ENCODE results near the gene ATP6V1A.

ATP6V1A gene

GRCh38 chr3:113714702-113715101, 32.1 kb upstream of the ATP6V1A start:
- no peak for DNase-seq (ENCODE audit: low read depth)
- no peak for TF ChIP-seq CTCF (IDR thresholded peaks at IDR 0.05; ENCODE audit: control insufficient read depth, extremely low read depth, insufficient read depth)
- H3K4me3 ChIP-seq (ENCODE audit: low read depth, low read length) = no peak overlapping the region

- H3K4me3 ChIP-seq (ENCODE audit: low read depth, low read length) = no peak overlapping the region
- TF ChIP-seq CTCF (IDR thresholded peaks at IDR 0.05; ENCODE audit: control insufficient read depth, extremely low read depth, insufficient read depth) = no peak
- no peak for DNase-seq (ENCODE audit: low read depth)
Measured at GRCh38 chr3:113717308-113717707, 29.5 kb upstream of the ATP6V1A start.

- DNase-seq (ENCODE audit: low read depth) = no peak
- TF ChIP-seq CTCF (IDR thresholded peaks at IDR 0.05; ENCODE audit: control insufficient read depth, extremely low read depth, insufficient read depth) = no peak
- no peak overlapping the region for H3K4me3 ChIP-seq (ENCODE audit: low read depth, low read length)
Measured at GRCh38 chr3:113717818-113718217, 29.0 kb upstream of the ATP6V1A start.

GRCh38 chr3:113719294-113719693, 27.5 kb upstream of the ATP6V1A start:
- no peak for DNase-seq (ENCODE audit: low read depth)
- no peak overlapping the region for H3K4me3 ChIP-seq (ENCODE audit: low read depth, low read length)
- TF ChIP-seq CTCF (IDR thresholded peaks at IDR 0.05; ENCODE audit: control insufficient read depth, extremely low read depth, insufficient read depth) = no peak

GRCh38 chr3:113719758-113720157, 27.1 kb upstream of the ATP6V1A start:
- TF ChIP-seq CTCF (IDR thresholded peaks at IDR 0.05; ENCODE audit: control insufficient read depth, extremely low read depth, insufficient read depth) = no peak
- no peak overlapping the region for H3K4me3 ChIP-seq (ENCODE audit: low read depth, low read length)
- DNase-seq (ENCODE audit: low read depth) = no peak

GRCh38 chr3:113721636-113722035, 25.2 kb upstream of the ATP6V1A start:
- TF ChIP-seq CTCF (IDR thresholded peaks at IDR 0.05; ENCODE audit: control insufficient read depth, extremely low read depth, insufficient read depth) = no peak
- H3K4me3 ChIP-seq (ENCODE audit: low read depth, low read length) = no peak overlapping the region
- DNase-seq (ENCODE audit: low read depth) = no peak

- TF ChIP-seq CTCF (IDR thresholded peaks at IDR 0.05; ENCODE audit: control insufficient read depth, extremely low read depth, insufficient read depth) = no peak
- H3K4me3 ChIP-seq (ENCODE audit: low read depth, low read length) = no peak overlapping the region
- no peak for DNase-seq (ENCODE audit: low read depth)
Measured at GRCh38 chr3:113728661-113729060, 18.2 kb upstream of the ATP6V1A start.
